ENCODE measurements around the gene KIAA1755. TPM values are rescaled to one million over a fixed set of nuclear protein-coding genes. Genes with fewer than 3 reads are reported as not detected.

Gene KIAA1755
- total RNA-seq, 1 experiment from 2014 or later = 0.17 TPM

DNA sequence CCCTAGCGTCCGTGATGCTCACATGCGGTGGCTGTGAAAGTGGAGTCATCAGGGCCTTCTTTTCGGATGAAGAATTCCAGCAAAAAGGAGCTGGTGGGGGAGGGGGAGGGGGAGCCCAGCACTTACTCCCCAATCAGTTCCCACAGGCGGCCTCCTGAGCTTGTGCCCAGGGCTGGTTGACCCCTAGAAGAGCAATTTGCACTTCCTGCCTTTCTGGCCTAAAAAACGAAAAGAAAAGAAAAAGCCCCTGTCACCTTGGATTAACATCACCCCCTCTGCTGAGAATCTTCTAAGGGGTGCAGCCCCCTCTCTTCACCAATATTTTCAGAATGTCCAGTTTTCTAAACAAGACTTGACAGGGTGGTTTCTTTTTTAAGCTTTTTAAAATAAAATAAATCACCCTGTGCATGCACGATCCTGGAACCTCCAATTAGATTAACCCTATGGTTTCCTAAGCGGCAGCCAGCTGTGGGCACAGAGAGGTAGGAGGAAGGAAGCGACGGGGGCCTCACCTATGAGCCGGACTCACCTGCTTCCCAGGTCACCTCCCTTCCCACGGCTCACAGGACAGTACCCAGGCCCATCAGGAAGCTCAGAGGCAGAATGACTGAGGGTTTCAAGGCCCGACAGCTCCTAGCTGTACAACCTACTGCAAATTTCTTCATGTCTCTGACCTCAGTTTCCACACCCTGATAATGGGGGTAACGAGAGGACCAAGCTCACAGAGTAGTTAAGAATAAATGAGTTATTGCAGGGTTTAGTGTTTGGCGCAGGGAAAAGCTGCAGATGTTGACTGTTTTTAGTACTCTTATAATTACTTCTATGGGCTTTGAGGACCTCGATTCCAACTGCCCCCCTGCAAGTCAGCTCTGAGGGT lies 85.0 kb downstream of the KIAA1755 start:
- no peak for DNase-seq
- Mint-ChIP-seq H3K27me3 (ENCODE audit: low read depth) (no peaks in the 10 kb centered on the region), H3K36me3 (ENCODE audit: insufficient read depth in 1 of 3, low read depth in 3 of 3) (no peaks in the 10 kb centered on the region), H3K4me3 (no peak overlapping the region), H3K27ac (no peak overlapping the region), H3K4me1 (peaks cover 3 to 17% of the 10 kb centered on the region in 2 experiments; a peak in 2 of 4 replicates), H3K9me3 (no peaks in the 10 kb centered on the region)
- Histone ChIP-seq H2AFZ (ENCODE audit: low read length) (no peak overlapping the region), H3T11ph (ENCODE audit: low read length) (no peak overlapping the region), H3K27me3 (ENCODE audit: insufficient read depth, low read length) (no peaks in the 10 kb centered on the region), H3K4me2 (ENCODE audit: insufficient read depth, insufficient read length, low read length) (no peak overlapping the region), H4K5ac (ENCODE audit: insufficient read length, low read depth, low read length) (no peak overlapping the region), H2BK12ac (ENCODE audit: insufficient read length, low read depth, low read length) (no peak overlapping the region), H2BK120ac (ENCODE audit: low read depth, low read length, poor library complexity, severe bottlenecking) (no peak overlapping the region), H4K91ac (ENCODE audit: insufficient read length, low read depth, low read length) (no peak overlapping the region), H3K79me2 (ENCODE audit: insufficient read depth, low read length) (no peaks in the 10 kb centered on the region), H3K56ac (ENCODE audit: insufficient read length, low read depth, low read length) (no peak overlapping the region), H2BK15ac (ENCODE audit: low read depth, low read length) (no peak overlapping the region), H3K14ac (ENCODE audit: insufficient read depth, low read length) (no peak overlapping the region), H4K20me1 (ENCODE audit: control insufficient read depth, insufficient read depth, insufficient read length) (no peaks in the 10 kb centered on the region), H3K4me1 (ENCODE audit: insufficient read depth, low read length) (no peaks in the 10 kb centered on the region), H2BK20ac (ENCODE audit: low read depth, low read length, poor library complexity, severe bottlenecking) (no peak overlapping the region), H3K9ac (ENCODE audit: extremely low read depth, insufficient read length, low read length) (no peak overlapping the region), H3K27ac (ENCODE audit: insufficient read length, low read depth, low read length) (no peak overlapping the region), H2AK5ac (ENCODE audit: insufficient read length, low read length) (no peak overlapping the region), H3K9me3 (ENCODE audit: control insufficient read depth, low read depth, low read length) (no peaks in the 10 kb centered on the region), H3K23me2 (ENCODE audit: insufficient read length, low read depth, low read length, poor library complexity, severe bottlenecking) (no peaks in the 10 kb centered on the region), H3K23ac (ENCODE audit: insufficient read length, low read depth, low read length) (no peak overlapping the region), H3K79me1 (ENCODE audit: insufficient read depth, low read depth, low read length, poor library complexity, severe bottlenecking) (no peaks in the 10 kb centered on the region), H3K4ac (ENCODE audit: low read depth, low read length) (no peak overlapping the region), H3K18ac (ENCODE audit: insufficient read length, low read depth, low read length) (no peak overlapping the region), H2BK5ac (ENCODE audit: insufficient read length, low read length) (no peak overlapping the region), H4K8ac (replicated peaks; ENCODE audit: insufficient read length, low read depth, low read length) (no peak overlapping the region)
- no CpG with 5 or more reads among the region's 16 CpGs for WGBS (ENCODE audit: extremely low coverage, insufficient read length, low lambda C conversion rate)
- TF ChIP-seq, protein P1, sequence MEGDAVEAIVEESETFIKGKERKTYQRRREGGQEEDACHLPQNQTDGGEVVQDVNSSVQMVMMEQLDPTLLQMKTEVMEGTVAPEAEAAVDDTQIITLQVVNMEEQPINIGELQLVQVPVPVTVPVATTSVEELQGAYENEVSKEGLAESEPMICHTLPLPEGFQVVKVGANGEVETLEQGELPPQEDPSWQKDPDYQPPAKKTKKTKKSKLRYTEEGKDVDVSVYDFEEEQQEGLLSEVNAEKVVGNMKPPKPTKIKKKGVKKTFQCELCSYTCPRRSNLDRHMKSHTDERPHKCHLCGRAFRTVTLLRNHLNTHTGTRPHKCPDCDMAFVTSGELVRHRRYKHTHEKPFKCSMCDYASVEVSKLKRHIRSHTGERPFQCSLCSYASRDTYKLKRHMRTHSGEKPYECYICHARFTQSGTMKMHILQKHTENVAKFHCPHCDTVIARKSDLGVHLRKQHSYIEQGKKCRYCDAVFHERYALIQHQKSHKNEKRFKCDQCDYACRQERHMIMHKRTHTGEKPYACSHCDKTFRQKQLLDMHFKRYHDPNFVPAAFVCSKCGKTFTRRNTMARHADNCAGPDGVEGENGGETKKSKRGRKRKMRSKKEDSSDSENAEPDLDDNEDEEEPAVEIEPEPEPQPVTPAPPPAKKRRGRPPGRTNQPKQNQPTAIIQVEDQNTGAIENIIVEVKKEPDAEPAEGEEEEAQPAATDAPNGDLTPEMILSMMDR (conservative IDR thresholded peaks at IDR 0.05) = no peak

Data from H9 (cell line).